NCI-H2196 (cell line): Measurements from ENCODE around the gene IER3.
"Not testable (repeated sequence)": the region's sequence is repeated elsewhere in the genome, so short reads cannot be mapped to it uniquely, and the experiment has no call there.

Source experiments
- DNase-seq: peaks from one replicate; lab custom pipeline; 2025; ENCODE audit not compliant: unreplicated experiment; lab: John Stamatoyannopoulos, UW

Gene IER3

GRCh38 chr6:30769088-30769852, 24.9 kb upstream of the IER3 start:
- peak; percentile 13 for DNase-seq

DNA sequence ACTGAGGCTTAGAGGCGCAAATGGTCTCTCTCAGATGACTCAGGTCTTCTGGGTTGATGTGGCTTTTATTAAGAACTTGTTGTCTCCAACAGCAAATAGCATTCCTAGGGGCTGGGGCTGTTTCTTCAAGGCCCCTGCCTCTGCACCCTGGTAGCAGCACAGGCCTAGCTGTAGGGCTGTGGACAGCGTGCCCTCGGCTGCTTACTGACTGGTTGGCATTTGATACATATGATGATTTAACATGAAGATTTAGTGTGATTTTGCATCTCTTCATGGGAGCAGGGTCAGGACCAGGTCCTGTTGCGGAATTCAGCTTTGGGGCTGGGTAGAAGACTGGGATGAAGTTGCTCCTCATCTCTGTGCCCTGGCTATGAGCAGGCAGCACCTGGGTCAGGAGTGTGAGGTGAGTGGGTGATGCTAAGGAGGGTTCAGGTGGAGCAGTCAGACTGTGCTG, 24.3 kb upstream of the IER3 start:
- no peak for DNase-seq

- no peak for DNase-seq
Measured at GRCh38 chr6:30767944-30768301, 23.6 kb upstream of the IER3 start.

GRCh38 chr6:30767158-30767943, 23.0 kb upstream of the IER3 start:
- no peak for DNase-seq

- DNase-seq, result no peak
Measured at GRCh38 chr6:30766461-30767157, 22.3 kb upstream of the IER3 start.

- not testable (repeated sequence) for DNase-seq
Measured at GRCh38 chr6:30765495-30765894, 21.1 kb upstream of the IER3 start.

DNA sequence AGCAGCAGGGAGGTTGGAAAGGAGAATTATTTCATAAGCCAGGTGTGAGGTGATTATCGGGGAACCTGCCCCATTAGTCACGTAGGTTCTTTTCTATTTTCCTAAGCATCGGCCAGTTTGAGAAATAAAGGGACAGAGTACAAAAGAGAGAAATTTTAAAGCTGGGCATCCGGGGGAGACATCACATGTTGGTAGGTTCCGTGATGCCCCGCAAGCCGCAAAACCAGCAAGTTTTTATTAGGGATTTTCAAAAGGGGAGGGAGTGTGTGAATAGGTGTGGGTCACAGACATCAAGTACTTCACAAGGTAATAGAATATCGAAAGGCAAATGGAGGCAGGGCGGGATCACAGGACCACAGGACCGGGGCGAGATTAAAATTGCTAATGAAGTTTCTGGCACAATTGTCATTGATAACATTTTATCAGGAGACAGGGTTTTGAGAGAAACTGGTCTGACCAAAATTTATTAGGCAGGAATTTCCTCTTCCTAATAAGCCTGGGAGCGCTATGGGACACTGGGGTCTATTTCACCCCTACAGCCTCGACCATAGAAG, 20.2 kb upstream of the IER3 start:
- DNase-seq, result not testable (repeated sequence)

DNA sequence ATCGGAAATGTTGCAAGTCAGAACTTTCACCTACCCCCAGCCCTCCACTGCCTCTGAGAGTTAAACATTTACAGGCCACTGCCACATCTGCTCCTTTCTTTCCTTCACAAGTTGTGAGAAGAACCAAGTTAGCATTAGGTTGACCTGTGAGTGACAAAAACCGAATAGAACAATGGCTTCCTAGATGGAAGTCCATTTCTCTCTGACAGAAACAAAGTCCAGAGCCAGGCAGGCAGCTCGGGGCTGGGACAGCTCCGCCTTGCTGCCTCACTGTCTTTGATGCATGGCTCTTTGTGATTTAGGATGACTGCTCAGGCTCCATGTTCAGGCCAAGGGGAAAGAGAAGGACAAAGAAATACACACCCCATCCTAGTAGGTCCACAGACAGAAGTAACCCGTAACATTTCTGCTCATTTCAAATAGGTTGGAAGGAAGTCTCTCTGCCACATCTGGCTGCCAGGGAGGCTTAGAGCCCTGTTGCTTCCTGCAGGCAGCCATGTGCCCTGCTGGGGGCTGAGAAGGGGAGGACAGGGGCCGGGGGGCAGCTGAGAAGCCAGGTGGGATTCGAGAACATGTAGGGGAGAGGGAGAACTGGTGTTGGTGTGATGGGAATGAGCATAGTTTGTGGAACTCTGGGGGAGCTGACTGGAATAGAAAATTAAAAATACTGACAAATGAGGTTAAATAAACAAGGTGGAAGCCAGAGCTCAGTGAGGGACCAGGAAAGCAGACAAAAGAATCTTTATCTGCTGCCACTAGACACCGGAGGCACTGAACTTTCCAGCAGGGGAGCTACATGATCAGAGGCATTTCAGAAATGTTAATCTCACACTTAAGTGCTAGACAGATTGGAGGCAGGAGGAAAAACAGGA, 19.5 kb upstream of the IER3 start:
- DNase-seq, result peak; percentile 23

- DNase-seq, result no peak
Measured at GRCh38 chr6:30763155-30763617, 18.8 kb upstream of the IER3 start.

DNA sequence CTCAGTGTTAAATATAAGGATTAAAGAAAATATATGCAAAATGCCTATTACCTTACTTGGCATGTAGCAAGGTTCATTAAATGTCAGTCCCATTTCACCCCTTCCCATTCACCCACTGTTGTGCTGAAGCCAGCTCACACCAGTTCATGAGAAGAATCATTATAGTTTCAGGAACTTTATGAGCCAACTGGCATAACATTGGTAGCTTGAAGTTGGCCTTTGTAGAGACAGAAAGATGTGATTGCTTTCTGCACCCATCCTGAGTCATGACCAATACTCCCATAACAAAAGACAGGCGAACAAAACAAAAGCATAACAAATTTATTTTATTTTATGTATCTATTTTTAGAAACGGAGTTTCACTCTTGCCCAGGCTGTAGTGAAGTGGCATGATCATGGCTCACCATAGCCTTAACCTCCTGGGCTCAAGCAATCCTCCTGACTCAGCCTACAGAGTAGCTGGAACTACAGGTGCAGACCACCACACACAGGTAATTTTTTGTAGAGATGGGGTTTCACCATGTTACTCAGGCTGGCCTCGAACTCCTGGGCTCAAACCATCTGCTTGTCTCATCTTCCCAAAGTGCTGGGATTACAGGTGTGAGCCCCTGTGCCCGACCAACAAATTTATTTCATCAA, 17.6 kb upstream of the IER3 start:
- DNase-seq, result no peak

DNA sequence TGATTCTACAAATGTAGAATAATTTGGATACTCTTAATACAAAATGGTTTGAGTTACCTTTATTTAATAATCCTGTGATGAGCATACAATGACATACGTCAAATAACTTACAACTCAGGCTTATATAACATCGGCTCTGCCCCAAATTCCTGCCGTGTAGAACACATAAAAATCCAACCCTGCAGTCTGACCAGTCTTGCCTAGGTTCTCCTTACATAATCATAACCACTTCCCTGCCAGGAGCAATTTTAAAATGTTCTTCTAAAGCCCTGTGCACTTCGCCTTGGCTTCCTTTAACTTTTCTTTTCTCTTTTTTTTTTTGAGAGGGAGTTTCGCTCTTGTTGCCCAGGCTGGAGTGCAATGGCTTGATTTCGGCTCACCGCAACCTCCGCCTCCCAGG, 16.2 kb upstream of the IER3 start:
- no peak for DNase-seq

DNA sequence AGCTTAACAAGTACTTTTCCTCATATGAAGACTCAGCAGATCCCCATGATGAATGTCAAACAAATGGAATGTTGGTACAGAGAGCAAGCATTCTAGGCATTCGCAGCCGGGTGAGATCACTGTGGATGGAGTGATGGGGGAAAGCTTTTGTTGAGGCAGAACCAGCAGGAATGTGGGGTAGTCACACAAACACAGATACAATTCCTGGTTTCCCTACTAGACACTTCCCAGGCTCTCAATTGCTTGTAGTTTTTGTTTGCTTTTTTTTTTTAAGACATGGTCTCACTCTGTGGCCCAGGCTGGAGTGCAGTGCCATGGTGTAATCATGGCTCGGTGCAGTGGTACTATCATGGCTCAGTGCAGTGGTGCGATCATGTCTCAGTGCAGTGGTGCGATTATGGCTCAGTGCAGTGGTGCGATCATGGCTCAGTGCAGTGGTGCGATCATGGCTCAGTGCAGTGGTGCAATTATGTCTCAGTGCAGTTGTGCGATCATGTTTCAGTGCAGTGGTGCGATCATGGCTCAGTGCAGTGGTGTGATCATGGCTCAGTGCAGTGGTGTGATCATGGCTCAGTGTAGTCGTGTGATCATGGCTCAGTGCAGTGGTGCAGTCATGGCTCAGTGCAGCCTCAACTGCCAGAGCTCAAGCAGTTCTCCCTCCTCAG, 15.4 kb upstream of the IER3 start:
- DNase-seq, result no peak

- no peak for DNase-seq
Measured at GRCh38 chr6:30757261-30757904, 13.0 kb upstream of the IER3 start.

GRCh38 chr6:30756405-30757003, 12.2 kb upstream of the IER3 start:
- not testable (repeated sequence) for DNase-seq

DNA sequence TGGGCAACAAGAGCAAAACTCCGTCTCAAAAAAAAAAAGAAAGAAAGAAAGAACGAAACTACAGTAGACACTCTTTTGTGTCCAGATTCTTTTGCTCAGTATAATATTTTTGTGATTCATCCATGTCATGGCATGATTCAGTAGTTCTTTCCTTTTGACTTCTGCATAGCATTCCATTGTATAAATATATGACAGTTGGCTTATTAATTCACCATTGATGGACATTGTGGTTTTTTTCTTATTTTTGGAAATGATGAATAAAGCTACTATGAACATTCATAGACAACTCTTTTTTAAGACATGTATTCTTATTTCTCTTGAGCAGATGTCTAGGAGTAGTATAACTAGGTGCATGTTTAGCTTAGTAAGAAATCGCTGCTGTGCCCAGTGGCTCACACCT, 10.3 kb upstream of the IER3 start:
- no peak for DNase-seq

- DNase-seq, result peak; percentile 82
Measured at GRCh38 chr6:30752157-30752927, 8.0 kb upstream of the IER3 start.

- DNase-seq, result no peak
Measured at GRCh38 chr6:30750379-30750668, 6.0 kb upstream of the IER3 start.
